GM19395 (cell line): ENCODE measurements around the gene HOXA10.

Source experiments
- ATAC-seq: cut with Tn5 transposase; IDR thresholded peaks from one replicate; pipeline ENCODE4 v1.9.1; 2021; ENCODE audit warnings: mild to moderate bottlenecking, moderate library complexity; ENCODE audit not compliant: unreplicated experiment

The HOXA10 gene

DNA sequence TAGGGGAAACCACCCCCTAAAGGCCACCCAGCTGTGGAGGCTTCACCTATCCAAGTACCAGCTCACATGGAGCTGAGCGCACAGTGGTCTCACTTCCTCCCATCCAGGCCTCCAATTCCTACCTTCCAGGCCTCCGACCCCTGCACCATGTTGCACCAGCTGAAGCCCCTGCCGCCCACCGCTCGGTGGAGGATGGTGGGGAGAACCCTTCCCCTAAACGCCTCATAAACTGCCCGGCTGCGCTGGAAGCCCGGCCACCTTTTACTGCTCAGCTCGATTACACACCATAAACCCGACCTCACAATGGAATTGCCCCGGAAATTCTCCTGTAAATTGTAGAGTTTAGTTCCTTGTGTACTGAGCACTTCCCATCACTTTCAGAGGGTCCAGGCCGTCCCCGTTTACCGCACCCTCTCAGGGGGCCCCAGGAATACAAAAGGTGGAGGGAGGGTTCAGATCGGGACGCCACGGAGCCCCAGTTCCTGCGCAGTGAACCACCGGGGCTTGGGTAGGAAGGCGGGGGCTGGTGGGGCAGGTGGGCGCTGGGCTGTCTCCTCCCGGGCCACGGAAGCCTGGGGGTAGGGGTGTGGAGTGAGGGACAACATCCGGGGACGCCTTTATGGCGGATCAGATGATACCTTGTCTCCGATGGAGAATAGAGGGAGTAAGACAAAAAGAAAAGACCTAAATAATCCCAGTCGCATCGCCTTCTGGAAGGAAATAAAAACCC, 16.3 kb downstream of the HOXA10 start:
- ATAC-seq: no peak

DNA sequence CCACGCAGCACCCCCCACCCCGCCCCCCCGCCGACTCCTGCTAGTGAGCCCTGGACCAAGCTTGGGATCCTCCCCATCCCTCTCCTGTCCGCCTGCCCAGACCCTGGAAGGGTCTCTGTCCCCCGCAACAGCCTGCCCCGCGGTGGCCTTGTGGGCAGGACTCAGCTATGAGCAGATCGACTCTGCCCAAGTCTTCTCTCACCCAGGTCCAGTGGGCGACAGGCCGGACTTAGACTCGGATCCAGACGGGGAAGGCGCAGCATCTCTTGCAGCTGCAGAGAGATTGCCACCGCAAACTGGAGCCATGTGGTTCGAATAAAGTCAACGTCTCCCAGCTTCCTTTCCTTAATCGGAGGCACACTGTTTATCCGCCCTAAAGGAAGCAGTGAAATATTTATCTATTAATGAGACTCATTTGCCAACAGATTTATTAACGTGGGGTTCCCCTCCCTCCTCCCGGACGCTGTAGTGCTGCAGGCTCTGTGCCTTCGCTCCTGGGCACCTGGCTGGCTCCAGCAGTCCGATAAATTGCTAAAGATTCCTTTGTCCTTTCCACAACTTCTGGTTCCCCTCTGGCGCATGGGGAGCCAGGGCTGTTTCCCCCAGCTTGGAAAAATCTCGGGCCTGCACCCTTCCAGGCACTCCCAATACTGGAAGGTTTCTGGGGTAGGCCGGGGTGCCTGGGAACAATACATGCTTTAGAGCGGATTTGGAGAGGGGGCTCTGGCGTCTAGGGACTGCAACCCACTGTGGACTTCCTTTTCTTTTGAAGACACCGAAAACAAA, 17.0 kb downstream of the HOXA10 start:
- ATAC-seq: no peak

DNA sequence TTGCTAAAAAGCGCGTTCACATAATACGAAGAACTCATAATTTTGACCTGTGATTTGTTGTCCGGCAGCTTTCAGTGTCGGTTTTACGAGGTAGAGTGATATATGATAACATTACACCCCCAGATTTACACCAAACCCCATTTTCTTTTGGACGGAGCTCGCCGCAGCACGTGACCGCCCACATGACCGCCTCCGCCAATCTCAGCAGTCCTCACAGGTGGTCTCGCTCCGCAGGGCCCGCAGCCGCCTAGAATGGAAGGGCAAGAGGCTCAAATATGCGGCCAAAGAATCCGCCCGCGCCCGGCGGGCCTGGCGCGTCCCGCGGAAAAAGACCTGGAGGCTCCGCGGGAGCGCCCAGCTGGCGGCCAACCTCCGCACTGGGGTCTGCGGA, 17.6 kb downstream of the HOXA10 start, which contains the start of gene HOXA7:
TSS of gene HOXA7 (minus strand) at position 168 of the 391 bp plus-strand sequence. CDS start at position 38, 130 bp downstream.
- ATAC-seq: no peak

DNA sequence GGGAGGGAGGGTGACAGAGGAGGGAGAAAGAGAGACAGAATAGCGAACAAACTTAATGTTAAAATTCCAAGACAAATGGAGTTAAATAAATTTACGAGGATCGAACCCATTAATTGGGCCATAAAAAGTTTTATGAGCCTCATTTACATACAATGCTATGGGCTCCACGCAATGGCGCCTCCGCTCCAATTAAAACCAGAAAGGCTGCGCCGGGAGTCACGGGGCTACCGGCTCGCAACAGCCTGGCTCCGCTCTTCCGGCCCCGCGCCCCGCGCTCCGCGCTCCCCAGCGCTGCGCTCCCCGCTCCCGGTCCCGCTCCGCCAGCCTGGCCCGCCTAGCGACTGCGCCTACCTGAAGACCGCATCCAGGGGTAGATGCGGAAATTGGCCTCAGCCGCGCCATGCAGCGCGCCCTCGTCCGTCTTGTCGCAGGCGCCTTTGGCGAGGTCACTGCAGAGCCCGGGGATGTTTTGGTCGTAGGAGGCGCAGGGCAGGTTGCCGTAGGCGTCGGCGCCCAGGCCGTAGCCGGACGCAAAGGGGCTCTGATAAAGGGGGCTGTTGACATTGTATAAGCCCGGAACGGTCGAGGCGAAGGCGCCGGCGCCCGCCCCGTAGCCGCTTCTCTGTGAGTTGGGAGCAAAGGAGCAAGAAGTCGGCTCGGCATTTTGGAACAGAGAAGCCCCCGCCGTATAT, 18.2 kb downstream of the HOXA10 start:
- no peak for ATAC-seq

DNA sequence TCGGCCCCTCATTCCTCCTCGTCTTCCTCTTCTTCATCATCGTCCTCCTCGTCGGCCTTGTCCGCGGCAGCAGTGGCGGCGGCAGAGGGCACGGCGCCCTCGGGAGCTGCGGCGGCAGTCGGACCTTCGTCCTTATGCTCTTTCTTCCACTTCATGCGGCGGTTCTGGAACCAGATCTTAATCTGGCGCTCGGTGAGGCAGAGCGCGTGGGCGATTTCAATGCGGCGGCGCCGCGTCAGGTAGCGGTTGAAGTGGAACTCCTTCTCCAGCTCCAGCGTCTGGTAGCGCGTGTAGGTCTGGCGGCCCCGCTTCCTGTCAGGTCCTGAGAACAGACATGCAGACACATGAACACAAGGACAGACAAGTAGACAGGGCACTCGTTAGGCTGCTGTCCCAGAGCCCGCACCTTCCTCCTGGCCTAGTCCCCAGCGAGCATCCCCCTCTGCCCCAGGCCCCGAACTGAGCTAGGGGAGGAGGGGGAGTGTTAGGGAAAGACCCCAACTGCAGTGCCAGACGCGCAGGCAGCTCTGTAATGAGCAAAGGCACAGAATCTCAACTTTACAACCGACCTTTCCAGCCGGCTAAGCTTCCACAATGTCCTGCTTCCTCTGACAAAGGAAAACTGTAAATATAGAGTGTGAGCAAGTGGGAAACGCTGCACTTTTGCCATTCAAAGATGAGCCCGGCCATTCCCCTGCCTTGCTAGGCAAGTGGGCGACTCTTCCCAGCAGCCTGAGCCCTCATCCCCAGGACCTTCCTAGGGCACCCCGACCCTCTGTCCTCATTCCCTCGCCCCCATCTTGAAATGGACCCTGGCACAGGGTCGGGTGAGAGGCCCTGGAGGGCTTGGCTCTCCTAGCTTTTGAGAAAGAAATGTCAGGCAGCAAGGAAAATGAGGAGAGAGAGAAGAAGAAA, 19.0 kb downstream of the HOXA10 start:
- ATAC-seq: no peak

DNA sequence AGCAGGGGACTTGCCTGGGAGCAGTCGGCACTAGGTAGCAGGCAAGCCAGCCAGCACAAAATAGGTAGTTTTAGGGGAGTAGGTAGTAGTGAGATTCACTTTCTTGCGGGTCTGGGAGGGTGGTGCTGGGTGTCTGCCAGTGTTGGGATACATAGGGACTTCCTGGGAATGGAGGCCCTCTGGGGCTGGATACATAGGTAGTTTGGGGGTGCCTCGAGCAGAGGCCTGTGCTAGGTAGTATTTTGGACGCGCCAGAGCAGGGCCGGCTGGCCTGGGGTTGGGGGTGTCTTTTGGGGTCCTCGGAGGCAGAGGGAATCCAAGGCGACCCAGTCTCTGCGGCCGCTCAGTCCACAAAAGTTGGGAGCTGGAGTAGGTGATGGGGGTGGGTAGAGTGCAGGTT, 19.8 kb downstream of the HOXA10 start:
- ATAC-seq: no peak

DNA sequence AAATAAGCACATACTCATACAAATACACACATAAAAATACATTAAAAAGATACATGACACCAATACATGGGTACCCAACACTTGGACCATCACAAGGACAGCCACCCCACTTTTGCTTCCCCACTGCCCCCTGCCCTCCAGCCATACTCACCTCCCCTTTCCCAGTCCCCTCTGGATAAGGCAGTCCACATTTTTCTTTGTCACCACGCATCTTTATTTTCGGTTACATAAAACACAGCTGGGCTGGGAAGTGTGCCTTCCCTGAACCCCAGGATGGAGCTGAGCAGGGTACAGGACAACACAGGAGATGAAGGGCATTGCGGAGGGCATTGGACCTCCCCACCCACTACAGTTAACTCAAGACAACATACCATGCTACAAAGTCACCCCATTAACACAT, 20.6 kb downstream of the HOXA10 start:
- ATAC-seq: no peak

DNA sequence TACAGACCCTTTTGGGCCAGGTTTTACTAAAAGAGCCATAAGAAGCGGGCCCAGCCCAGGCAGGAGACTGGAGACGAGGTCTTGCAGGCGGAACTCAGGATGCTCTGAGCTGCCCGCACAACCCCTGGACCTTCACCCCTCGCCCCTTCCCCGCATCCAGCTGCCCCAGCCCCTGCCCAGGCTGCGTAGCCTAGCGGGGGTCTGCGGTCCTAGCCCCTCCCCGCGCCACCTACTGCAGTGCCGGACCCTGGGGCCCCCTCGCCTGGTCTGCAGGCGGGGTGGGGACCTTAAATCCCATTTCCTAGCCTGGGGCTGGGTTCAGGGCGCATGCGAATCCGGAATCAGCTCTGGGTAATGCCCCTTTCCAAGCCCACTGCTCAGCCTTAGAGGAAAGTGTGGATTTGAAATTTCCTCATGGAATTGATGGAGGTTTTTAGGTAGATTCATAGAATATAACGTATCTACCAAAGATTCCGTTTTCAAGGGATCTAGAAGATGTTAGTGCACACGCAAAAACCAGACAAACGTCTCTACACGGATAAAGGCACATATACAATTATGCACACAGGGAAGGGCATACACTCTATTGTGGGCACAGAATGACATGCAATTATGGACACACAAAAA, 21.2 kb downstream of the HOXA10 start:
- no peak for ATAC-seq

DNA sequence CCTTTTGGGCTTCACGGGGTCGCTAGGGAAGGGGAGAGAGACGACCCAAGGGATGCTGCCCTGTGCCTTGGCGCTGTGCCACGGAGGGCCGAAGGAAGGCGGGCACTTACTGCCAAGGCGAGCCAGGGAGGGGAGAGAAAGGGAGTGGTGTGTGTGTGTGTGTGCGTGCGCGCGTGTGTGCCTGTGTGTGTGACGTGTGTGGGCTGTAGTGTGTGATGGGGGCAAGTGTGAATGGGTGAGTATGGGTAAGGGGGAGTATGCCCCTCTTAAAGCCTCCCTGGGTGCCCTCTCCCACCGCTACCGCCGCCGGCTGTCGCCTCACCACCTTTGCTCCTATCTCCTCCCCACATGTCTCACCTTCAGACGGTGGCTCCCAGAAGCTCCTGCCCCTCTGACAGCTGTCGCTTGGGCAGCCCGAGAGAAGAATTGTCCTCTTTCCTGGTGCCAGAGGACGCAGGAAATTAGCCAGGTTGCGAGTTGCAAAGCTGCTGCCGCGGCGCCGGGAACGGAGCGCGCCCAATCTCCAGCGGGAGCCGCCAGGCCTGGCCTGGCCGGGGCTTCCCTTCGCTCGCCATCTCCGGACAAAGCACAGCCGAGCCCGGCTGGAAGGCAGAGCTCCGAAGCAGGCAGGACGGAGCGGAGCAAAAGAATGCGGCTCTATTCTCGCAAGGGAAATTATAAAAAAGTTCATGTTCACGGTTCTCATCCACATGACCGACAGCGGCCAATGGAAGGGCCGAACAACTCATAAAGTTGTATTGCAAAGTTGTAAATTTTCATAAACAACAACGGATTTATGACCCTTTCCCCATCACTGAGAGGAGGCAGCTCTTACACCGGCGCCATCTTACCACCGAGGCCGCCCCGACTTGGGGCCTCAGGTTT, 21.9 kb downstream of the HOXA10 start, which contains the start of gene HOXA3:
TSS of gene HOXA3 (minus strand) at position 653 of the 885 bp plus-strand sequence. CDS start 41,943 bp downstream, outside the sequence.
- no peak for ATAC-seq

DNA sequence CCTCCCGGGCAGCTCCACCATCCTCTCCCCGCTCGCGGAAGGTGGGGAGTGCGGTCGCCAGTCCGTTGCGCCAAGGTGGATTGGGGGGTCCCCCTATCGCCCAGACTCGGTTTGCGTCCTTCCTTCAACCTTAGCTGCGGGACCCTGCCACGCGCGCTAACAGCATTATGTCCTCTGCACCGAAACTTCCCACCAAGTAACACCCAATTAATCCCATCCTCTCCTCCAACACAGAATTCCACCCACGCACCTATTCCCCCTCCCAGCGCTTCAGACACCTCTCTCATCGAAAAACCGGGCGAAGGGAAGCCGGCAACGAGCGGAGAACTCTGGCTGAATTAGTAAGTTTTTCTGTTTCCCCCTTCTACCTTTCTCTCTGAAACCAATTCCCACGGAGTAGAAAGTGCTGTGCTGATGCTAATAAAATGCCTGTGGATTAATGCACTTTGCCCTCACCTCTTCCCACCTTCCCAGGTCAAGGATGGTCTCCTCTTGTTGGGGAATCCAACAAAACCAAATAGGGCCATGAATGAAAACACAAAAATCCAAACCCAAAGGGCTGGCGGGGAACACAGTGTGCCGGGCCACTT, 22.7 kb downstream of the HOXA10 start:
- ATAC-seq: no peak

DNA sequence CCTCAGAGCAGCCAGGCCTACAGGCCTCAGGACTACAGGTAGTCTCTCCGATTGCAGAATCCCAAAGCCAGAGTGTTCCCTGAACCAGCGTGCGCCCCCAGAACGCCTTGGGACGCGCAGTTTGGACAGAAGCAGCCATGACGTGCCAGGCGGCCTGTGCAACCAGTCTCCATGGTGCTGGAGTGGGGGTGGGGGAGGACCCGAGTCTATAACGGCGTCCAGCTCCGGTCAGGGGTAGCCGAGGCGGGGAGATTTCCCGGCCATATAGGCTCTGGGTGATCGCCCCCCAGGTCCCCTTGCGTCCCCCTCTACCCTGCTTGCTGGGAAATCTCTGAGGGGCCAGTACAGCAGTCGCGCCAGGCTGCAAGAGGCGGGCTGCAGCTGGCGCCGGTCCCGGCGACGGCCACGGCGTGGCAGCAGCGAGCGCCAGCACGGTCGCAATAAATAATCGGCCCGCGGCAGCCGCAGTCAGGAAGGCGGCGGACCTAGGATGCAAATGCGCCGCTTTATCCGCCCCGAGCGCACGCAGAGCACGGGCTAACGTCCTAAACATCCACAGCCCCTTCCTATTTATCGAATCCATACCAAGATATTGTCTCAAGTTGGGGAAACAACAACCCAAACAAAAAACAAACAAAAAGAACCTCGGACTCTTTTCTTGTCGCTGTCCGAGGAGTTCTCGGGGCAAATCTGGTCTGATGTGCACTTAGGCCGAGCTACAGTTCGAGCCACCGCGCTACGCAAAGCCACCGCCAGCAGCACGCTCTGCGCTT, 23.4 kb downstream of the HOXA10 start:
- peak; percentile 85 for ATAC-seq

DNA sequence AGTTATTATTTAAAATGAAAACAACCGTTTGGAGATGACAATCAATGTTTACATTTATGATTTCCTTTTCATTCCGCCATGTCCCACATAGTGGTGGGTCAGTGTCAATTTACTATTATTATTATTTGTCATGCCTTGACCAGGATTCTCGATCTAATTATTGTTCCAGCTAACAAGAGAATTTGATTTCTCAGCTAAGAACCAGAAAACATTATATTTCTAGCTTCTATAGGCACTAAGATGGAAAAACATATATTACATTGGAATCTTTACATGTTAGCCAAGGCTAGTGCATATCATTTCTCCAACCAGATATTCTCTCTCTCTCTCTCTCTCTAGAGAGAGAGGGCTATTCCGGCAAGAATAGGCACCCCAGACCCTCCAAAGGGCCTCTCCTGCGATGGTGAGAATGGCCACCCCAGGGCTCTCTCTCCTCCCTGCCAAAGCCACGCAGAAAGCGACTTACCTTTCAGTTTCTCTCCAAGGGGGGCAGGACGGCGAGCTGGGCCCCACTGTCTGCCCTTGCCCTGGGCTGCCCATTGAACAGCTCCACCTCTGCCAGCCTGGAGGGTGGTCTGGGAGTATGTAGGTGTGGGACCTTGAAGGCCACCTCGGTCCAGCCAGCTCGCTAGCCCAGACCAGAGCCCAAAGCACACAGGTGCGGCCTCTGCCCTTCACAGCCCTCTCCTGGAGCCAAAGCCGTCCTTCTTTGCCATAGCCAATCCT, 24.1 kb downstream of the HOXA10 start:
- no peak for ATAC-seq

DNA sequence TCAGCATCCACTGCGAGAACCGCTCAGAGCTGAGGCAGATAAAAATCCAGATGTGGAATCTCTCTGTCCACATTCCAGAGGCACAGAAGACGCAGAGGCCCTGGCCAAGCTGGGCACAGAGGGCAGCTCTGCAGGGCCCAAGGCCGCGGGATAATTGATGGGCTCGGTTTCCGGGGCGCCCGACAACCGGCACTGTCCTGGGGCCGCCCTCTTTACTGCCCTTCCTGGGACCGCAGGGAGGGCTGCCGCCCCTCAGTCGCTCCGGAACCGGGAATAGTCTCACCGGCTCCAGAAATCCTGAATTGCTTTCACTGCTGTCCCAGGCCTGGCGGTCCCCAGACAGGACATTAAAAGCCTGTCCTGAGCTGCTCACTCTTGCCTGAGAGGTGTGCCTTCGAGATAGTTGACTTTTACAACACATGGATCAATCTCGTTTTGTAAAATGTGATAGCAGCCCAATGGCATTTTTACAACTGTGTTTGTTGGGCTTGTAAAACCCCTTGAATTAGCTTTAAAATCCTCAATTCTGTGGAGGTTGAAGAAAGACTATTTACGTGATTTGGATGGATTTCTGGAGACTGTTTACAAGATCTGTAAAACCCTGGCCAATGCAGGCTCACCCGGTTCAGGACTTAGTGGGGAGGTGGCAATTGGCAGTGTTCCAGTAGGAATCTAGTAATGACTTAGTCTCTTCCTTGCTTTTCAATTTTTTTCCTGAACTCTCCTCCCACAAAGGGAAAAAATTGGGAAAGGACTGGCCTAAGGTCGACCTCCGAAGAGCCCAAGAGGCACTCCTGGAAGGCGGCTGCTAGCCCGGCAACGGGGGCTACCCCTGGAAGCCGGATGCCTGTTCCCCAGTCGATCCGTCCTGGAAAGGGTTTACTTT, 25.1 kb downstream of the HOXA10 start:
- ATAC-seq: no peak

DNA sequence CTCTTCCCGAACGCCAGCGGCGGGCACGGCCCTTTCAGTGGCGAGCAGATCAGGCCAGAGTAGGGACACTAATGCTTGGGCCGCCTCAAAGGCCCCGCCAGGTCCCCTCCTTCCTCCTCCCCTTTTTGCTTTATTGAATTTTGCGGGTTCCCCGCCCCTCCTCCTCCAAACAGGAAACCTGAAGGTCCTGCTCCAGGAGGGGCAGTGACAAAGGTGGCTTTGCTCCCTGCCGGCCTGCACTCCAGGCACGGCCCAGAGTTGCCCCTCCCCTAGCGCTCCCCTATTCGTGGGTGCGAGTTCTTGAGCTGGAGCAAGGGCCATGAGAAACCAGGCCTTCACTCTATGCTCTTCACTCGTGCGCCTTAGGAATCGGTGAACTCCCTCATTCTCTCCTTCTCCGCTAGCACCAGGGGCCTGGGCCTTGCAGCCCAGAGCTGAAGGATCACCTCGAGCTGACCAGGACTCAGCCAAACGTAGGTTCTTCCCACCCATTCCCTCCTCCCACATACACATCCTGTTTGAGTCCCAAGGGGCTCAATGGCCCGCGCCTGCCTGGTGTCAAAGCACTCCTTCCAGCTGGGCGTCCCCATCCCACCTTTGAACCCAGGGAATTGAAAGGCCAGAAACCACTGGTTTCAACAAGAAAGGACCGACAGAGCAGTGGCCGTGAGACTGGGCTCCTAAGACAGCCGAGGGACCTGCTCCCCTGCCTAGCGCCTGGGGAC, 25.9 kb downstream of the HOXA10 start:
- no peak for ATAC-seq

DNA sequence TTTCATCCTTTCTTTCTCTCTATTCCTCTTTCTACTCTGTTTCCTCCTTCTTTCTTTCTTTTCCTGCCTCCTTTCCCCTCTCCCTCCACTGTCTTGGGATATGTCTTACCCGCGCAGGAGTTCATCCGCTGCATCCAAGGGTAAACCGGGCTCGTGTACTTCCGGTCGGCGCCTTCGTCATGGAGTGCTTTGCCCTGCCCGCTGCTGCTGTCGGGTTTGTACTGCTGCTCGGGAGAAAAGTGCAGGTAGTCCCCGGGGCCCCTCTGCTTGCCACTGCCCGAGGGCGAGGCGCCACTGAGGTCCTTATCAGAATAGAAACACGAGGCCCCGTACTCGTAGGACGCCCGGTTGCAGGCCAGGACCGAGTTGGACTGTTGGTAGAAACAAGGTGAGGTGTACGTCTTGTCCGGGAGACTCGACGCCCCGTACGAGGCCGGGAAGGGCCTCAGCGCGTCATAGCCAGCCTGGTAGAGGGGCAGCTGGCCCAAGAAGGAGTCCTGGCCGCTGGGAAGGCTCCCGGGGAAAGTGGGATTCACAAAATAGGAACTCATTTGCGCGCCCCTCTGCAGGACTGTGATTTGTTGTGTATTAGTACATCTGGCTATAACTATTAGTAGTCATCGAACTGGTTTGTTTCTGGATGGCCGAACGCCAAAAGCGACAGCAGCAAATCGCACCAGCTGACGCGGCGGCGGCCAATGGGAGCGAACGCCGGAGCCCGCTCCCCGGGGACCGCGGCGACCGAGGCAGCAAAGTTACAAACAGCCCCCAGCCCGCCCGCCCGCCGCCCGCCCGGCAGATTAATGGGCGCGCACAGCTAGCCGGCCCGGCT, 26.7 kb downstream of the HOXA10 start, which contains the start of gene HOXA6:
TSS of gene HOXA6 (minus strand) at position 576 of the 832 bp plus-strand sequence. CDS start at position 551, 25 bp downstream.
- ATAC-seq: no peak
